Measurements from ENCODE around the gene SLC6A1. TPM values are rescaled to one million over a fixed set of nuclear protein-coding genes. Genes with fewer than 3 reads are reported as not detected.
A peak's percentile ranks its signal among the peaks of the same experiment; 100 is the strongest.
"Not testable (repeated sequence)": the region's sequence is repeated elsewhere in the genome, so short reads cannot be mapped to it uniquely, and the experiment has no call there.

The SLC6A1 gene
- total and polyA plus RNA-seq, 3 donors from 2014 or later: 13.9 to 14.7 (median 14.4) TPM

DNA sequence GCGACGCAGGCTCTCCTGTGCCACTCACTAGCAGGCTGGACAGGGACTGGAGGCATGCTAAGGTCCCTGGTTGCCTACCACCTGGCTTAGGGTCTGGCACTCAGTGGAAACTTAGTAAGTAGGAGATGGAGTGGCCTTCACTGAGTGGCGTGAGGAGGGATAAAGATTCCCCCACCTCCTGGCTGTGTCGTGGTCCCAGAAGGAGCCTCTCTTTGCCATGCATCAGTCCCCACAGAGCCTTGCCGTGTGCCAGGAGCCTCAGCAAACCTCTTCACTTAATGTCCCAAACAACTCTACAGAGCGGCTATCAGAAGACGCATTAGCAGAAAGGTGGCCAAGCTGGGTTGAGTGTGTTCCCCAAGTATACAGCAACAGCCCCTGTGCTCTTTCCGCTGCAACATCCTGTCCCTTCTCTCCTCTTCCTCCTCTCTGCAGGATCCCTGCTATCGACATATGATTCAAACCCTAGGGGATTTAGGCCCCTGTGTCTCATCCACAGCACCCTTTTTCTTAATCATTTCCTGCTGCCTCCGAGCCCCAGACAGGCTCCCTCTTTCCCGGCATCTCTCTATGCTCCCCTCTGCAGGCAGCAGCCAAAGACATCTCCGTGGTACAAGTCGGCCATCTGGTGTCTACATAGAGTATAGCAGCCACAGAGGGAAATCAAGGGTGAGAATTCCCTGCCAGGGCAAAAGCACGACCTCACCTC, 66.7 kb downstream of the SLC6A1 start:
- no peak for TF ChIP-seq POLR2A (IDR thresholded peaks at IDR 0.05)
- TF ChIP-seq, protein P1, sequence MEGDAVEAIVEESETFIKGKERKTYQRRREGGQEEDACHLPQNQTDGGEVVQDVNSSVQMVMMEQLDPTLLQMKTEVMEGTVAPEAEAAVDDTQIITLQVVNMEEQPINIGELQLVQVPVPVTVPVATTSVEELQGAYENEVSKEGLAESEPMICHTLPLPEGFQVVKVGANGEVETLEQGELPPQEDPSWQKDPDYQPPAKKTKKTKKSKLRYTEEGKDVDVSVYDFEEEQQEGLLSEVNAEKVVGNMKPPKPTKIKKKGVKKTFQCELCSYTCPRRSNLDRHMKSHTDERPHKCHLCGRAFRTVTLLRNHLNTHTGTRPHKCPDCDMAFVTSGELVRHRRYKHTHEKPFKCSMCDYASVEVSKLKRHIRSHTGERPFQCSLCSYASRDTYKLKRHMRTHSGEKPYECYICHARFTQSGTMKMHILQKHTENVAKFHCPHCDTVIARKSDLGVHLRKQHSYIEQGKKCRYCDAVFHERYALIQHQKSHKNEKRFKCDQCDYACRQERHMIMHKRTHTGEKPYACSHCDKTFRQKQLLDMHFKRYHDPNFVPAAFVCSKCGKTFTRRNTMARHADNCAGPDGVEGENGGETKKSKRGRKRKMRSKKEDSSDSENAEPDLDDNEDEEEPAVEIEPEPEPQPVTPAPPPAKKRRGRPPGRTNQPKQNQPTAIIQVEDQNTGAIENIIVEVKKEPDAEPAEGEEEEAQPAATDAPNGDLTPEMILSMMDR (IDR thresholded peaks at IDR 0.05): peak; percentile 82 to 88 (median 83)
- Histone ChIP-seq H3K9me3 (no peaks in the 10 kb centered on the region), H3K27ac (no peak overlapping the region), H3K36me3 (ENCODE audit: low read depth, missing control alignments) (no peaks in the 10 kb centered on the region), H3K4me1 (no peaks in the 10 kb centered on the region), H3K4me3 (no peak overlapping the region), H3K27me3 (no peaks in the 10 kb centered on the region)
- intact Hi-C loops (cut with DNase I; ENCODE audit: low total_unique reads): loop anchor here (5.0 to 10.0 kb wide), 3 partner anchors 112 to 304 kb away; no protein-coding TSS in a partner anchor
- 29 to 32% methylated on average over 12 to 14 of the region's 14 CpGs for WGBS, 2 donors
- peak; percentile 82 for DNase-seq

DNA sequence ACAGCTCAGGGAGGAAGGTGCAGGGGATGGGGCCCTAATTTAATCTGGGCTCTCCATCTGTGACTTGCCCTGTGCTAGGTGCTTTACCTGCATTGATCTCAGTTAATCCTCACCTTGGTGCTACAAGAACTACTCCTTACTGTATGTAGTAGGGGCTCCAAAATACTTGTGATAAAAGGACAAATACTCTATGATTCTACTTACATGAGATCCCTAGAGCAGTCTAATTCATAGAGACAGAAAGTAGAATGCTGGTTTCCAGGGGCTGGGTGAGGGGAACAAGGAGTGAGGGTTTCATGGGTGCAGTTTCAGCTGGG, 67.2 kb downstream of the SLC6A1 start:
- Histone ChIP-seq H3K36me3 (ENCODE audit: low read depth, missing control alignments) (no peaks in the 10 kb centered on the region), H3K4me1 (no peaks in the 10 kb centered on the region), H3K27ac (no peak overlapping the region), H3K27me3 (no peaks in the 10 kb centered on the region), H3K9me3 (no peaks in the 10 kb centered on the region), H3K4me3 (no peak overlapping the region)
- TF ChIP-seq POLR2A (IDR thresholded peaks at IDR 0.05): no peak
- TF ChIP-seq, protein P1 (IDR thresholded peaks at IDR 0.05): no peak
- no peak for DNase-seq
- intact Hi-C loops (cut with DNase I; ENCODE audit: low total_unique reads): loop anchor here (5.0 to 10.0 kb wide), 3 partner anchors 112 to 305 kb away; no protein-coding TSS in a partner anchor

DNA sequence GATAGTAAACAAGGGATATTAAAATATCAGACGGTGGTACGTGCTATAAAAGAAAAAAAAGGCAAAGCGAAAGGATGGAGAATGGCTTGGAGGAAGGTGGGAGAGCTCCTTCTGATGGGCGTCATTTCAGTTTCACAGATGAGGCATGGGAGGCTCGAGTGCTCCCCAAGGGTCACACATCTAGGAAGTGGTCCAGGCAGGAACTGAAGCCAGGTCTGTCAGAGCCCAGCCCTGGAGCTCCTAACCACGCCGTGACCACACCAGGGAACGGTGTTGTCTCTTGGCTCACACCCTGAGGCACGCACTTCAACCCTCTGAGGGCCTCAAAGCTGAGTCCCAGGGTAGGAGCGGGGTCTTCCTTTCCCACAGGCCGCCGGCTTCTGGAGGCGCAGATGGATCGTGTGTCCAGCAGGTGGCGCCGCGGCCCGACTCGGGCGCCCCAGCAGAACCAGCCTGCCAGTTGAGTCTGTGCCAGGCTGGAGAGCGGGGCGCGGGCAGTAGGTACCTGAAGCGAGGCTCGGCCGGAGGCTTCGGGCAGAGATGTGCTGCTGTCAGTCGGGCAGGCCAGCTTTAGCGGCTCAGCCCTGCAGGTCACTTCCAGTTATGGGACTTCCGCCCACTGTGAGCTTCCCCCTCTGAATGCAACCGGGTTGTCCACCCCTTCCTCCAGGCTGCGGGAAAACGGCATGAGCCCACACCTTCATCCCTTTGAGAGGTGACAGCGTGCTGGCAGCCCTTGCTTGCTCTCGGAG, 68.1 kb downstream of the SLC6A1 start:
- Histone ChIP-seq H3K27ac (no peak overlapping the region), H3K36me3 (ENCODE audit: low read depth, missing control alignments) (no peaks in the 10 kb centered on the region), H3K4me1 (no peaks in the 10 kb centered on the region), H3K4me3 (peak overlapping the region; percentile 39 to 51), H3K27me3 (no peaks in the 10 kb centered on the region), H3K9me3 (no peaks in the 10 kb centered on the region)
- intact Hi-C loops (cut with DNase I; ENCODE audit: low total_unique reads): no loop called here
- WGBS, 2 donors: 14 to 15% methylated on average over 14 to 33 of the region's 35 CpGs
- no peak for TF ChIP-seq POLR2A (IDR thresholded peaks at IDR 0.05)
- TF ChIP-seq, protein P1 (IDR thresholded peaks at IDR 0.05): peak; percentile 83 to 93 (median 86)
- peak; percentile 77 for DNase-seq

DNA sequence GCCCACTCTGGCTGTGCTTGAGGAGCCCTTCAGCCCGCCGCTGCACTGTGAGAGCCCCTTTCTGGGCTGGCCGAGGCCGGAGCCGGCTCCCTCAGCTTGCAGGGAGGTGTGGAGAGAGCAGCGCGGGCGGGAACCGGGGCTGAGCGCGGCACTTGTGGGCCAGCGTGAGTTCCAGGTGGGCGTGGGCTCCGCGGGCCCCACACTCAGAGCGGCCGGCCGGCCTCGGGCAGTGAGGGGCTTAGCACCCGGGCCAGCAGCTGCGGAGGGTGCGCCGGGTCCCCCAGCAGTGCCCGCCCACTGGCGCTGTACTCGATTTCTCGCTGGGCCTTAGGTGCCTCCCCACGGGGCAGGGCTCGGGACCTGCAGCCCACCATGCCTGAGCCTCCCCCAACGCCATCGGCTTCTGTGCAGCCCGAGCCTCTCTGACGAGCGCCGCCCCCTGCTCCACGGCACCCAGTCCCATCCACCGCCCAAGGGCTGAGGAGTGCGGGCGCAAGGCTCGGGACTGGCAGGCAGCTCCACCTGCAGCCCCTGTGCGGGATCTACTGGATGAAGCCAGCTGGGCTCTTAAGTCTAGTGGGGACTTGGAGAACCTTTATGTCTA, 68.8 kb downstream of the SLC6A1 start:
- H3K4me3 ChIP-seq: peak overlapping the region; percentile 39 to 51
- H3K36me3 ChIP-seq (ENCODE audit: low read depth, missing control alignments); intact Hi-C loops (cut with DNase I; ENCODE audit: low total_unique reads); H3K4me1 ChIP-seq; H3K27ac ChIP-seq; H3K27me3 ChIP-seq; H3K9me3 ChIP-seq: not testable (repeated sequence)
- WGBS, 2 donors: 82% methylated on average over 34 of the region's 41 CpGs; no CpG with 5 or more reads in 1 of the 2 donors
- DNase-seq: peak; percentile 27

DNA sequence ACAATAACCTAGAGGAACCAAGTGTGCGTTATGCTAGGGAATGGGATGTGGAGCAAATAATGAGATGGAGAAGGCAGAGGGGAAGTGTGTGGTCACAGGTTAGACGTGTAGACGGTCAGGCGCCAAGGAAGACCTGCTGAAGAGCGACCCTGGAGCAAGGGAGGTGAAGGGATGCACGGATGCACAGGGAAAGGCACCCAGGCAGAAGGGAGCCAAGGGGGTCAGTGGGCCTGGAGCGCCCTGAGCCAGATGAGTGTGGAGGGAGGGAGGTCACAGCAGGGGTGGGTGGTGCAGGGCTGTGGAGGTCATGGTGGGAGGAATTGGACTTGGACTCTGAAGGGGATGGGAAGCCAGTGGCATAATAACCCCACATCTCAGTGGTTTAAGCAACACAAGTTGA, 70.2 kb downstream of the SLC6A1 start:
- Histone ChIP-seq H3K4me3 (no peak overlapping the region), H3K27me3 (no peaks in the 10 kb centered on the region), H3K27ac (no peak overlapping the region), H3K4me1 (no peaks in the 10 kb centered on the region), H3K36me3 (ENCODE audit: low read depth, missing control alignments) (no peaks in the 10 kb centered on the region), H3K9me3 (no peaks in the 10 kb centered on the region)
- no peak for DNase-seq
- 72 to 73% methylated on average over 7 of the region's 7 CpGs for WGBS, 2 donors
- intact Hi-C loops (cut with DNase I; ENCODE audit: low total_unique reads): no loop called here
- TF ChIP-seq, protein P1 (IDR thresholded peaks at IDR 0.05): no peak
- no peak for TF ChIP-seq POLR2A (IDR thresholded peaks at IDR 0.05)
